H9 (cell line): ENCODE results near the gene EPHA8. TPM values are rescaled to one million over a fixed set of nuclear protein-coding genes. Genes with fewer than 3 reads are reported as not detected.

Experiments used
- DNase-seq: peaks from one replicate; pipeline ENCODE4 v3.0.0-alpha.2; 2017
- H2AFZ ChIP-seq: one replicate; pipeline ENCODE4 v1.6.1; 2013; ENCODE audit warnings: mild to moderate bottlenecking, low read length, control low read depth, moderate library complexity
- H2AK5ac ChIP-seq: 2 replicates; pipeline ENCODE4 v1.6.1; 2013; ENCODE audit warnings: low read length, control low read depth, mixed read lengths; ENCODE audit not compliant: insufficient read length
- H2BK120ac ChIP-seq: one replicate; pipeline ENCODE4 v1.6.1; 2013; ENCODE audit warnings: low read depth, mild to moderate bottlenecking, low read length, control low read depth, inconsistent platforms; ENCODE audit not compliant: poor library complexity, severe bottlenecking
- H2BK12ac ChIP-seq: 2 replicates; pipeline ENCODE4 v1.6.1; 2013; ENCODE audit warnings: low read length, control low read depth, mixed read lengths, low read depth; ENCODE audit not compliant: insufficient read length
- H2BK15ac ChIP-seq: 2 replicates; pipeline ENCODE4 v1.6.1; 2013; ENCODE audit warnings: low read depth, low read length, control low read depth
- H2BK20ac ChIP-seq: one replicate; pipeline ENCODE4 v1.6.1; 2013; ENCODE audit warnings: low read depth, mild to moderate bottlenecking, low read length, control low read depth, inconsistent platforms; ENCODE audit not compliant: poor library complexity, severe bottlenecking
- H2BK5ac ChIP-seq: 2 replicates; pipeline ENCODE4 v1.6.1; 2013; ENCODE audit warnings: low read length, control low read depth, mixed read lengths; ENCODE audit not compliant: insufficient read length
- H3K14ac ChIP-seq: 2 replicates; pipeline ENCODE4 v1.6.1; 2013; ENCODE audit warnings: low read length, control low read depth; ENCODE audit not compliant: insufficient read depth
- H3K18ac ChIP-seq: 2 replicates; pipeline ENCODE4 v1.6.1; 2013; ENCODE audit warnings: low read depth, mild to moderate bottlenecking, mixed read lengths, low read length, control low read depth; ENCODE audit not compliant: insufficient read length
- H3K23ac ChIP-seq: 2 replicates; pipeline ENCODE4 v1.6.1; 2013; ENCODE audit warnings: low read length, control low read depth, mixed read lengths, low read depth; ENCODE audit not compliant: insufficient read length
- H3K23me2 ChIP-seq: 2 replicates; pipeline ENCODE4 v1.6.1; 2013; ENCODE audit warnings: low read depth, mild to moderate bottlenecking, mixed read lengths, low read length, control low read depth; ENCODE audit not compliant: insufficient read length, poor library complexity, severe bottlenecking
- H3K27ac ChIP-seq: 2 replicates; pipeline ENCODE4 v1.5.1; 2013; ENCODE audit warnings: low read length, control low read depth, mixed read lengths, low read depth; ENCODE audit not compliant: insufficient read length
- H3K27me3 ChIP-seq: 2 replicates; pipeline ENCODE4 v1.6.1; 2013; ENCODE audit warnings: low read length, control low read depth, inconsistent platforms; ENCODE audit not compliant: insufficient read depth
- H3K4ac ChIP-seq: 2 replicates; pipeline ENCODE4 v1.6.1; 2013; ENCODE audit warnings: low read depth, mild to moderate bottlenecking, control low read depth, inconsistent platforms, low read length, moderate library complexity
- H3K4me1 ChIP-seq: 2 replicates; pipeline ENCODE4 v1.6.1; 2013; ENCODE audit warnings: low read length, control low read depth, inconsistent platforms; ENCODE audit not compliant: insufficient read depth
- H3K4me2 ChIP-seq: 2 replicates; pipeline ENCODE4 v1.6.1; 2013; ENCODE audit warnings: low read length, control low read depth, mixed read lengths; ENCODE audit not compliant: insufficient read length, insufficient read depth
- H3K56ac ChIP-seq: 2 replicates; pipeline ENCODE4 v1.6.1; 2013; ENCODE audit warnings: low read depth, mild to moderate bottlenecking, mixed read lengths, low read length, control low read depth; ENCODE audit not compliant: insufficient read length
- H3K79me1 ChIP-seq: 2 replicates; pipeline ENCODE4 v1.6.1; 2013; ENCODE audit warnings: low read depth, mild to moderate bottlenecking, moderate library complexity, low read length, control low read depth, inconsistent platforms; ENCODE audit not compliant: insufficient read depth, poor library complexity, severe bottlenecking
- H3K79me2 ChIP-seq: 2 replicates; pipeline ENCODE4 v1.6.1; 2013; ENCODE audit warnings: low read length, control low read depth, inconsistent platforms; ENCODE audit not compliant: insufficient read depth
- H3K9ac ChIP-seq: 2 replicates; pipeline ENCODE4 v1.6.1; 2013; ENCODE audit warnings: low read length, control low read depth, mixed read lengths; ENCODE audit not compliant: insufficient read length; ENCODE audit errors: extremely low read depth
- H3K9me3 ChIP-seq: one replicate; pipeline ENCODE4 v1.6.1; 2013; ENCODE audit warnings: low read depth, low read length, inconsistent platforms; ENCODE audit not compliant: control insufficient read depth
- H3T11ph ChIP-seq: one replicate; pipeline ENCODE4 v1.6.1; 2013; ENCODE audit warnings: mild to moderate bottlenecking, low read length, control low read depth, inconsistent platforms
- H4K20me1 ChIP-seq: one replicate; pipeline ENCODE4 v1.6.1; 2013; ENCODE audit not compliant: control insufficient read depth, insufficient read length, insufficient read depth
- H4K5ac ChIP-seq: 2 replicates; pipeline ENCODE4 v1.6.1; 2013; ENCODE audit warnings: low read depth, mild to moderate bottlenecking, mixed read lengths, low read length, control low read depth; ENCODE audit not compliant: insufficient read length
- H4K8ac ChIP-seq: replicated peaks from 2 replicates; pipeline ENCODE4 v1.6.1; 2013; ENCODE audit warnings: low read length, control low read depth, mixed read lengths, low read depth; ENCODE audit not compliant: insufficient read length
- H4K91ac ChIP-seq: 2 replicates; pipeline ENCODE4 v1.6.1; 2013; ENCODE audit warnings: low read depth, mild to moderate bottlenecking, moderate library complexity, mixed read lengths, low read length, control low read depth; ENCODE audit not compliant: insufficient read length
- H3K27ac Mint-ChIP-seq, 3 experiments: 2 replicates in 2 of 3; 3 replicates in 1 of 3; pipeline ENCODE4 v1.8.0; 2020 to 2021; ENCODE audit warnings: mixed read lengths in 3 of 3, mild to moderate bottlenecking in 1 of 3, moderate library complexity in 1 of 3
- H3K27me3 Mint-ChIP-seq: 2 replicates; pipeline ENCODE4 v1.8.0; 2021; ENCODE audit warnings: low read depth, mild to moderate bottlenecking, moderate library complexity, mixed read lengths
- H3K36me3 Mint-ChIP-seq, 3 experiments: 2 replicates in 2 of 3; 3 replicates in 1 of 3; pipeline ENCODE4 v1.8.0; 2020 to 2021; ENCODE audit warnings: low read depth in 3 of 3, mixed read lengths in 3 of 3; ENCODE audit not compliant: insufficient read depth in 1 of 3
- H3K4me1 Mint-ChIP-seq, 2 experiments: 2 replicates each; pipeline ENCODE4 v1.8.0; 2020; ENCODE audit warnings: mixed read lengths in 2 of 2
- H3K4me3 Mint-ChIP-seq, 2 experiments: 2 replicates in 1 of 2; 3 replicates in 1 of 2; pipeline ENCODE4 v1.8.0; 2020 to 2021; ENCODE audit warnings: mild to moderate bottlenecking in 2 of 2, mixed read lengths in 2 of 2, moderate library complexity in 1 of 2
- H3K9me3 Mint-ChIP-seq, 2 experiments: 2 replicates in 1 of 2; 3 replicates in 1 of 2; pipeline ENCODE4 v1.8.0; 2020; ENCODE audit warnings: mild to moderate bottlenecking in 2 of 2, mixed read lengths in 2 of 2, moderate library complexity in 1 of 2
- CTCF ChIP-seq: fragments of 200-600 bp; sonication (generic); conservative IDR thresholded peaks from 3 replicates; pipeline ENCODE4 v1.8.0; 2021; ENCODE audit warnings: antibody characterized with exemption, mild to moderate bottlenecking
- WGBS: extraction: QIAGEN DNeasy Blood & Tissue Kit; methylation state at CpG from one replicate; pipeline ENCODE4 v1.1.7; 2013; ENCODE audit warnings: missing lambda C conversion rate, low lambda C conversion rate, mixed read lengths; ENCODE audit not compliant: insufficient read length; ENCODE audit errors: extremely low coverage; 5-methylcytosine and 5-hydroxymethylcytosine counted together
- total RNA-seq: library from RNA; stranded (reverse); gene quantifications from 2 replicates; pipeline ENCODE4 v1.2.1, GENCODE V29; 2021

EPHA8 gene
- total RNA-seq, 1 experiment from 2014 or later = 3.4 TPM

- no peak overlapping the region for H3T11ph ChIP-seq
- H3K79me2 ChIP-seq = no peaks in the 10 kb centered on the region
- Mint-ChIP-seq H3K4me1 (peaks cover 0 to 4% of the 10 kb centered on the region in 2 experiments; a peak in 1 of 4 replicates), H3K4me3 (no peak overlapping the region), H3K27me3 (no peaks in the 10 kb centered on the region), H3K9me3 (no peaks in the 10 kb centered on the region), H3K36me3 (no peaks in the 10 kb centered on the region), H3K27ac (peak overlapping the region in 1 of 3 experiments; percentile 57; a peak in 1 of 7 replicates)
- H4K20me1 ChIP-seq = no peaks in the 10 kb centered on the region
- WGBS = no CpG with 5 or more reads among the region's 11 CpGs
- no peak overlapping the region for H2BK5ac ChIP-seq
- no peak overlapping the region for H3K4me2 ChIP-seq
- no peak overlapping the region for H3K56ac ChIP-seq
- H3K27ac ChIP-seq = no peak overlapping the region
- H3K18ac ChIP-seq = no peak overlapping the region
- H4K5ac ChIP-seq = no peak overlapping the region
- no peaks in the 10 kb centered on the region for H3K79me1 ChIP-seq
- no peak overlapping the region for H4K91ac ChIP-seq
- H2BK20ac ChIP-seq = no peak overlapping the region
- DNase-seq = no peak
- no peak overlapping the region for H2AFZ ChIP-seq
- H2BK120ac ChIP-seq = no peak overlapping the region
- no peak overlapping the region for H2AK5ac ChIP-seq
- no peak overlapping the region for H3K14ac ChIP-seq
- no peak overlapping the region for H3K9ac ChIP-seq
- H4K8ac ChIP-seq = no peak overlapping the region
- no peaks in the 10 kb centered on the region for H3K23me2 ChIP-seq
- H2BK12ac ChIP-seq = no peak overlapping the region
- H3K9me3 ChIP-seq = no peaks in the 10 kb centered on the region
- H3K27me3 ChIP-seq = no peaks in the 10 kb centered on the region
- no peak overlapping the region for H3K4ac ChIP-seq
- no peak overlapping the region for H2BK15ac ChIP-seq
- no peak for TF ChIP-seq CTCF
- H3K4me1 ChIP-seq = no peaks in the 10 kb centered on the region
- no peak overlapping the region for H3K23ac ChIP-seq
Measured at GRCh38 chr1:22533244-22533895, 29.9 kb upstream of the EPHA8 start.
